Effector CD8-positive, alpha-beta T cell (primary cell): Measurements from ENCODE around the gene TENM4.

Experiments
- DNase-seq: peaks from one replicate; lab custom pipeline; 2025; lab: John Stamatoyannopoulos, UW

The TENM4 gene

GRCh38 chr11:78972590-78972989 is 468.2 kb downstream of the TENM4 start:
- no peak for DNase-seq

DNA sequence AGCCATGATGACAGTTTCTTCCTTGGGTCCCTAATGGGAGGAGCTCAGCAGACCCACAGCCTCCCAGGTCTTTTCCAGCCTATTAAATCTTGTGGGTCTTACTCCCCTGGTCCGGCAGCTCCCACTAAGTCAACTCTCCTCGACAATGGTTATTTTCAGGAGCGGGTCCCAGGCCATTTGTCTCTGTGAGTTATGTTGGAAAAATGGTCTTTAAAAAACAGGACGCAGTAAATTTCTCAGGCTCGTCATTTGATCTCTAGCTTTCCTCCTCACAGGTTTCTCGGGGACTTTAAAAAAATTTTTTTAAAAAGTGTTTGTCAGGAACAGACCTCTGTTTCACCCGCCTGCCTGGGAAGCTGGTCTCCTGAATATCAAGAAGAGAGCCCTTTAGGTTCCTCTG is 468.7 kb downstream of the TENM4 start:
- no peak for DNase-seq

DNA sequence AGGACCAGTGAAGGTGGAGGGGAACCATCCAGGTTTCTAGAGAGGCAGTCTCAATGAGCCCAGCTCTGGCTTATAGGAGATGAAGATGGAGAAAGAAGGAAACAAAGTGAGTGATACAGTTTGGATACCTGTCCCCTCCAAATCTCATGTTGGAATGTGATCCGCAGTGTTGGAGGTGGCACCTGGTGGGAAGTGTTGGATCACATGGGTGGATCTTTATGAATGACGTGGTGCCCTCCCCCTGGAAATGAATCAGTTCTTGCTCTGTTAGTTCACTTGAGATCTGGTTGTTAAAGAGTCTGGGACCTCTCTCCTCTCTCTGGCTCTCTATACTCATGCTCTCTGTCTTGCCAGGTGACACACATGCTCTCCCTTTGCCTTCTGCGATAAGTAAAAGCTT is 473.0 kb downstream of the TENM4 start:
- no peak for DNase-seq

DNA sequence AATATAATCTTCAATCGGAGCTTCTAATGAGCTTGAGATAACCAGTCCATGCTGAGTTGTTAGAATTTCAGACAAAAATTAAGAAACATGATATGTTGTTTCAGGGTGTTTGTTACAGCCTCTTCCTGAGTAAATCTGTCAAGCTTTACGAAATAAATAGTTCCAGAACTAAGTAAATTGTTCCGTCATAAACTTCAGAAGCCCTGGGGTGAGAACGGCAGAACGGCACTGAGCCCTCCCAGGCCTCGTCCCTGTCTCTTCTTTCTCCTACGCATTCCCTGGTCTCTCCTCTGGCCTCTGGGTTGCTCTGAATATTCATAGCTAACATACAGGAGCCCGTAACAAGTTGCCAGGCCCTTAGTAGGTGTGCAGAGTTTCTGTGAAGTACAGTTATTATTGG is 475.4 kb downstream of the TENM4 start:
- no peak for DNase-seq

- DNase-seq = no peak
Observed at GRCh38 chr11:78961937-78962701, 478.7 kb downstream of the TENM4 start.

DNA sequence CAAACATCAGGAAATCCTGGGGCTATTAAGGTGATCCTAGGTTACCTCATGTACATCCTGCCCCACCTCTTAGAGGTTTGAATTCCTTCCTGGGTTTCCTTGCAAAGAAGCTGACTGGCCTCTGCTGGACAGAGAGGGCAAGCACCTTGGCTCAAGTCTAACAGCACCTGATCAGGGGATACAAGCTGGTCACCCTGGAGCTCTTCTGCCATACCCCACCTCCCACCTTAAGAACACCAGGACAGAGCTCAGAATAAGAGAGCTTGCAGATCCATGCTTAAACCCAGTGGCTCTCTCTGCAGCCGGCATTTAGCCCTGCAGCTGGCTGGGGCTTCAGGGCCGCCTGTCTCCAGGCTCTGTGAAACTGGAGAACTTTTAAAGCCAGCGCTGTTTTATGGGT is 479.6 kb downstream of the TENM4 start:
- no peak for DNase-seq

DNA sequence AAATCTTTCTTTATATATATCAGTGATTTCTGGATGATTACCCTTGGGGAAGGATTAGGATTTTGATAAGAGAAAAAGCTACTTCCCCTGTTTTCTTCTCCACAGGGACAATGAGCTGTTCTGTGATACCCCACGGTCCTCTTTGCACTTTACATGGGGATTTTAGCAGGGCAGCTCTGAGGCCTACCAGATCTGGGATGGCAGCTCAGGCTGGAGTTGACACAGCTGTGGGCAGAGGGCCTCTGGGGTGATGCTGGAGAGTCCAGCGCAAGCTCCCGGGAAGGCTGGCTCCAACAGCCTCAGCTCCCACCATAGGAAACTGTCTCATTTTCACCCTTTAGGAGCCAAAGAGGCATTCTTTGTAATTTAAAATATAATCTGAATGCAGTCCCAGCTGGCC is 482.4 kb downstream of the TENM4 start:
- no peak for DNase-seq

- DNase-seq = no peak
Observed at GRCh38 chr11:78957476-78958245, 483.2 kb downstream of the TENM4 start.

GRCh38 chr11:78954696-78955095 is 486.1 kb downstream of the TENM4 start:
- DNase-seq = no peak

- DNase-seq = no peak
Observed at GRCh38 chr11:78954261-78954660, 486.6 kb downstream of the TENM4 start.

- no peak for DNase-seq
Observed at GRCh38 chr11:78952890-78953289, 487.9 kb downstream of the TENM4 start.

GRCh38 chr11:78952175-78952574 is 488.7 kb downstream of the TENM4 start:
- no peak for DNase-seq

DNA sequence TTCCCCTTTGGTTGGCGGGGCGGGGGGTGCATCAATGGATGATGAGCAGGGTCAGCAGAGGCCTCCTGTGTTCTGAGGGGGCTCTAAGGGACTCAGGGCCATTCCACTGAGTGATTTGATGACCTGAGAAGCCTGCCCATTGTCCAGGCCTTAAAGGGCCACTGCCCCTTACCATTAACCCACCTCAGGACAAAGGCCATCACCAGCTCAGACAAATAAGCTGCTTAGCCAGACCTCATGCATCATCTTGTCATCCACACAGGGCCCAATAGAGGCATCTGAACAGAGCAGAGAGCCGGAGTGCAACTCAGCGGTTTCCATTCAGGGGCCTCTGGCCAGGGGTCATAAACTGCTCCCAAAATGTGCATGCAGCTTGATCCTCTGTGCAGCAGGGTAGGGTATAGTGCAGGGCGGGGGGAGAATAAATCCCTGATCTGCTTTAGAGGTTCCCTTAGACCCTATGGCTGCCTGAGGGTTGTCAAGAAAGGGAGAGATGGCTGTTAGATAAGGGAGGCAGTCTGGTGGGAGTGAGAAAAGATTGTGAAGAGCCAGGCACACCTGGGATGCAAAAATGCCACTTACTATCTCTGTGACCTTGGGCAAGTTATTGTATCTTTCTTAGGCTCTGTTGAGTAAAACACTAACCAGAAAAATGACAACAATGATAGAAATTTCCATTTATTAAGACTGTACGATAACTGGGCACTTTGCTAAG is 490.7 kb downstream of the TENM4 start:
- DNase-seq = no peak

GRCh38 chr11:78946945-78947902 is 493.6 kb downstream of the TENM4 start:
- no peak for DNase-seq

DNA sequence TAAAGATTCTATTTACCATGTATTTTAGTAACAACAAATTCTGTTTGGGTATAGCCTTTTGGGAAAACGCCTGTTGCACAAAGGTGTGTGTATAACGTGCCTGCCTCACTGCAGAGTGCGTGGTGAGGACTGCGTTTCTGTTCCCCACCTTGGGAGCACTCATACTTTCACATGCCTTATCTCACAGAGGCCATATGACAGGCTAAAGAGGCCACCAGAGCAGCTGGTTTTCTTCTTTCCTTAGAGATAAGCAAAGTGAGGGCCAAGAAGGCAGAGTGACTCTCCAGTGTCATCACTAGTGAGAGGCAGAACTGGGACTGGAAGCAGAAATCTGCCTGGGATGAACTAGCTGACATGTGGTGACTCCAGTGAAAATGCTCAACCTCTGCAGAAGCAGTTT is 497.0 kb downstream of the TENM4 start:
- DNase-seq = no peak

- DNase-seq = no peak
Observed at GRCh38 chr11:78943154-78943553, 497.7 kb downstream of the TENM4 start.

- DNase-seq = no peak
Observed at GRCh38 chr11:78941226-78941851, 499.5 kb downstream of the TENM4 start.

DNA sequence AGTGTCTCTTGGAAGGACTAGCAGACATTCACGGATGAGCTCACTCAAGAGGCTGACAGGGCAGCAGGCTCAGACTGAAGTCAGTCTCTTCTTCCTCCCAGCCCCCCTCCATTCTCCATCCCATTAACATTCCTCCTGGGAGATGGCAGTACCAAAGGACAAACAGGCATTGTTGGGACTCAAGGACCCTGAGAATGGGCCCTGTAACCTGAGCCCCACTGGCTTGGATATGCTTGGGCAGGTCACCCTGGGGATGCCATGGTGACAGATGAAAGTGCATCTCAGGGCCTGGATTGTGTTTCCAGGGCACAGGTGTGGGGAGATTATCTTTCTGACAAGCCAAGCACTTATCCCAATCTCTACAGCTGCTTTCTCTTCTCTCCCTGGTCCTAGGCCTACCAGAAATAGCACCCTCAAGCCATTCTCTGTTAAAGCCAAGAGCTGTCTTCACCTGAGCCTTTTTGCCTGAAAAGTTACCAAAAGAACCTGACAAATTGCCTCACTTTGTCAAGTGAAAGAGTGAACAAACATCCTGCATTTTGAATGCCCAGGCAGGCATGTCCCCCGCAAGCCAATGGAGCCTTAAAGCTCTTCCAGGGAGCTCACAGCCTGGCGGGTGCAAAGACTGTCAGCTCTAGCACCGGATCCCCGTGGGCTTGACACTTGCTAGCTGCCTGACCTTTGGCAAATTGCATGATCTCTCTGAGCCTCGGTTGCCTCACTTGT is 500.2 kb downstream of the TENM4 start:
- no peak for DNase-seq

GRCh38 chr11:78938971-78939370 is 501.9 kb downstream of the TENM4 start:
- DNase-seq = no peak

- no peak for DNase-seq
Observed at GRCh38 chr11:78938036-78938435, 502.8 kb downstream of the TENM4 start.
